Retinal pigment epithelial cell (primary cell): ENCODE data around the gene PMEPA1.

Experiments used
- DNase-seq: peaks from one replicate; pipeline ENCODE4 v3.0.0-alpha.2; 2010; ENCODE audit warnings: low read depth
- H3K4me3 ChIP-seq: 2 replicates; pipeline ENCODE4 v1.5.1; 2011; ENCODE audit warnings: mild to moderate bottlenecking, low read length, control low read depth, moderate library complexity
- CTCF ChIP-seq: conservative IDR thresholded peaks from 2 replicates; pipeline ENCODE4 v1.5.1; 2011; ENCODE audit warnings: low read depth, low read length, control low read depth, inconsistent platforms

PMEPA1 gene

GRCh38 chr20:57678340-57678739 lies 31.5 kb downstream of the PMEPA1 start:
- DNase-seq = no peak
- H3K4me3 ChIP-seq = no peak overlapping the region
- TF ChIP-seq CTCF = no peak

GRCh38 chr20:57677584-57677982 lies 32.2 kb downstream of the PMEPA1 start:
- DNase-seq = no peak
- TF ChIP-seq CTCF = no peak
- no peak overlapping the region for H3K4me3 ChIP-seq

- H3K4me3 ChIP-seq = no peak overlapping the region
- DNase-seq = no peak
- no peak for TF ChIP-seq CTCF
Observed at GRCh38 chr20:57676589-57677583, 32.9 kb downstream of the PMEPA1 start.

GRCh38 chr20:57675773-57676172 lies 34.0 kb downstream of the PMEPA1 start:
- DNase-seq = no peak
- no peak overlapping the region for H3K4me3 ChIP-seq
- no peak for TF ChIP-seq CTCF

GRCh38 chr20:57672953-57673575 lies 36.8 kb downstream of the PMEPA1 start:
- no peak for TF ChIP-seq CTCF
- no peak for DNase-seq
- H3K4me3 ChIP-seq = no peak overlapping the region

- DNase-seq = no peak
- no peak overlapping the region for H3K4me3 ChIP-seq
- no peak for TF ChIP-seq CTCF
Observed at GRCh38 chr20:57672164-57672563, 37.7 kb downstream of the PMEPA1 start.
